HG03039 (cell line): ENCODE measurements around the gene ANO9.
"Not testable (repeated sequence)": the region's sequence is repeated elsewhere in the genome, so short reads cannot be mapped to it uniquely, and the experiment has no call there.

Experiments used
- ATAC-seq: cut with Tn5 transposase; IDR thresholded peaks from one replicate; pipeline ENCODE4 v1.9.1; 2021; ENCODE audit warnings: mild to moderate bottlenecking, moderate library complexity; ENCODE audit not compliant: unreplicated experiment

Gene ANO9

DNA sequence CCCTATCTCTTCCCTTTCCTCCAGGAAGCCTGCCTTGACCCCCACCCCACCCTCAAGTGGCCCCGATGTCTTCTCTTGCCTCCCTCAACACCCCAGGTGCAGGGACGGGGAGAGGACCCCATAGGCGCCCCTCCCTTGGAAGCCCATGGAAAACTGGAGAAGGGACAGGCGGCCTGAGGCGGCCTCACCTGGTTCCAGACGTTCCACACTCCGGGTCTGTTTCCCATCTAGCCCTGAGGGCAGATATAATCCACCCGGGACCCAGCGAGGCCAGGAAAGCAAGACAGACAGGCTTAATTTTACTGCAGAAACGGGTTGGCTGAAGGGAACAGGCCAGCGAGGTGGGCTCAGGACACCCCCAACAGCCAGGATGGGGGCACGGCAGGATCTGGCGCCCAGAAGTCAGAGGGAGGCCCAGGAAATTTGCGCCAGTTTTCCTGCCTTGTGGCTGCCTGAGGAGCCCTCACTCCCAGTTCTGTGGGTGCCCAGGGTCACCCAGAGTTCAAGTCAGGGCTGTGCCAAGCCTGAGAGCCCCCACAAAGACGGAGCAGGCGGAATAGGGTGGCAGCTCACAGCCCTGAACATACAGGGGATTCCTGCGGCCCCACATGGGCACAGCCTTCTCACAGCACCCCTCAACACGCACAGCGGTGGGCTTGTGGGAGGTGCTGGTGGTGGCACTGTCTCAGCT lies 24.0 kb downstream of the ANO9 start:
- ATAC-seq = no peak

DNA sequence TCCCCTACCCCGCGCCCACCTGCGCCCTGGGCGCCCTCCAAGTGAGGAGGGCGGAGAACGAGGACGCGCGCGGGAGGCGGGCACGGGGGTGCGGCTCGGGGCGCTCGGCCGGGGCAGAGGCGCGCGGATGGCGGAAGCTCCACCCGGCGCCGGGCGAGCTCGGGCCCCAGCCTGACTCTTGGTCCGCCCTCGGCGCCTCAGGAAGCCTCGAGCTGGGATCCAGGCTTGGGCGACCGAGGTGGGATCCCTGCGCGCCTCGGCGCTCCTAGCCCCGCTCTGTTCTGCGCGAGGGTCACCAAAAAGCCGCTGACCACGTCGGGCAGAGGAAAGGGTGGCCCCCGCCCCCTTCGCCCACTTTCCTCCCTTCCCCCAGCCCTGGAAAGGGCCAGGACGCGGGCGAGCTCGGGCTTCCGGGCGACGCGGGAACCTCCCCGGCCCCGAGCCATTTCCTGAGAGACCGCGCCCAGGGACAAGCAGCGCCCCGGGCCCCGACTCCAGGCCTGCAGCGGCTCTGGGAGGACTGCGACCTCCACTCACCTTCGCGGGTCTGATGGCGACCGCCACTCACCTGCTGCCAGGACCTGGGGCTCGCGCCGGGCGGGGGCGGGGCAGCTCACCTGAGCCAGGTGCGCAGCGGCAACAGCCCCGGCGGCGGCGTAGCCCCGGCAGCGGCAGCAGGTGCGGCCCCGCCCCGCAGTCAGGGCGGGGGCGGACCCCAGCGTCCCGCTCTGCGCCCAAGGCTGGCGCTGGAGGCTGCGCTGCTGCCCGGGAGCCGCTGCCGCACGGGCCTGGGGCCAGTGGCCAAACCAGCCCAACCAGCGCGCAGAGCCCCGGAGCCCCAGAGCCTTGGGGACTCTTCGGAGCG lies 24.8 kb downstream of the ANO9 start:
- ATAC-seq = no peak

DNA sequence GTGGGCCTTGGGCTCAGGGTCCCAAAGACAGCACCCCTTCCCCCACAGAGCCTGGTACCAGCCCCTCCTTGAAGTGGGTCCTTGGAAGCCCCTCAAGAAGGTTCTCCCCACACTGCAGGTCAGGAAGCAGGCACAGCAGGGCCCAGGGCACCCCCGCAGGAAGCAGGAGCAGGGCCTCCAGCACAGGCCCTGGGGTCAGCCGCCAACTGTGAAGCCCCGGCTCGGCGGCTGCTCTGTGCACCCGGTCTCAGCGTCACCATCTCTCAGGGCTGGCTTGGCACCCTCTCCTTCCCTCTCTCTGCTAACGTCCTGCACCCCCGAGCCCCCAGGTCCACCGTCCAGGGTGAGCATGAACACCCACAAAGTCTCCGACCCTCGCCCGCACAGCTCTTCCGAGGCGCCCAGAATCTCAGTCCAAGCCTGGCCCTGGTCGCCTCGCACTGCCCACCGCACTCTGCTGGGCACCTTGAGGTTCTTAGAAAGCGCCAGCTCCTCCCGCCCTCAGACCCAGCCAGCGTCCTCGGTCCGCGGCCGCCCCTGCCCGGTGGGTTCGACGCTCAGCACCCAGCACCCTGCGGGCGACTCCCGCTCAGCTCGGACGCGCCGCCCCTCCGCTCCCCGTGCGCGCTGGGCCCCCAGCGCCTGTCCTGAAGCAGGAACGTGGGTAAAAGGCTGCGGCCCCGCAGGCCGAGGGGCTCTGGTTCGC lies 25.6 kb downstream of the ANO9 start:
- ATAC-seq = no peak

DNA sequence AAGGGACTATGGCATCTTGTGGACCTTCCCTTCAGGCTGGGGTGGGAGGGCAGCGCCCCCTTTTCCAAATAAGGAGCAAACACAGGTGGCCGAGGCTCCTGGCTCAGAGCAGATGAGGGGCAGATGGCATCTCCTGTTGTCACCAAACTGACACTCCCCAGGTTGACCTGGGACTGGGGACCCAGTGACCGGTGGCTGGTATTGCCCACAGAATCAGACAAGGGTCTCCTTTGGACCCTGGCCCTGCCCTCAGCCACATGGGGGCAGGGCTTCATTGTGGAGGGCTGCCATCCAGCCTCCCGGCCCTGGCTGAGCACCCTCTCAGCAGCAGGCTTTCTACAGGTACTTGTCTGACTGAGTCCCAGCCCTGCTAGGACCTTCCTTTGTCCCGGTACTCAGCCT lies 26.2 kb downstream of the ANO9 start:
- ATAC-seq = no peak

DNA sequence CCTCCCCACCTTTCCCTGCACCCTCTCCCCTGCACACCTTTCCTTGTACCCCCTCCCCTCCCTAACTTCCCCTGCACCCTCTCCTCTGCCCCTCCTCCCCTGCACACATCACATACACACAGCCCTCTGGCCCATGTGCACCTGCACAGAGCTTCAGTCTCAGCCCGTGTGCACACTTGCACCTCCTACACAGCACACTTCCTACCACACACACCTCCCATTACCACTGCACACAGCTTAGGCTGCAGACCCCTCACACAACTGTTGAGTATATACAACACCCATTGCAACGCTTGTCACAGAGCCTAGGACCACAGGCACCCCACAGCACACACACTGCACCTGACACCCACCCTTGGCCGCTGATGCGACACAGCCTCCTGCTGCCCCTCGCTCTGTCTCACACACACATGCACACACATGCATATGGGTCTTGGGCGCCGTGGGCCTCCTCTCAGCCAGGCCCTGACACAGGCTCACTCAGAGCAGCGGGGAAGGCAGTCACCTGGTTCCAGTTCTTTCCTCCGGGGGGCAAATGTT lies 27.4 kb downstream of the ANO9 start:
- no peak for ATAC-seq

DNA sequence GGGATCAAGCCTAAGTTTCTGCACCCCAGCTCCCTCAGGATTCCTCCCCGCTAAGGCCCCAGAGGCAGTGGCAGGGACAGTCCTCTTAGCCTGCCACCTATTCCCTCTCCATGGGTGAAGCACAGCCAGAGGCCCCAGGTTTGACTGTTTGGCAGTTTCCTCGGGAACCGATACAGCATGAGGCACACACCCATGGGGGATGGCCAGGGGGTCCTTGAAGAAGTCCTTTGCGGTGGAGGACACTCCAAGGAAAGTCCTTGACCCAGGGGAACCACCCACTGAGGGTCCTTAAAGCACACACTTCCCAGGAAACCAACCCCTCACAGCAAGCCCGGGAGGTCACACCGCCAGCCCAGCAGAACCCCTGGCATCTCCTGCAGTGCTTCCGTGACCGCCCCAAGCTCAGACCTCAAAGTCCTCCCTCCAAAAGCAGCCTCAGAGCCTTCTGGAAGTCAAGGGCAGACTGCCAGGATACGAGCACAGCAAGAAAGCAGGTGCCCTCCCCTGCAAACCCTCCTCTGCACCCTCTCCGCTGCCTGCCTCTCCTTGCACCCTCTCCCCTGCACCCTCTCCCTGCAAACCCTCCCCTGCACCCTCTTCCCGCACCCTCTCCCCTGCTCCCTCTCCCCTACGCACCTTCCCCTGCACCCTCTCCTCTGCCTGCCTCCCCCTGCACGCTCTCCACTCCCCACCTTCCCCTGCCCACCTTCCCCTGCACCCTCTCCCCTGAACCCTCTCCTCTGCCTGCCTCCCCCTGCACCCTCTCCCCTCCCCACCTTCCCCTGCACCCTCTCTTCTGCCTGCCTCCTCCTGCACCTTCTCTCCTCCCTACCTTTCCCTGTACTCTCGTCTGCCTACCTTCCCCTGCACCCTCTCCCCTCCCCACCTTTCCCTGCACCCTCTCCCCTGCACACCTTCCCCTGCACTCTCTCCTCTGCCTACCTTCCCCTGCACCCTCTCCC lies 28.4 kb downstream of the ANO9 start:
- ATAC-seq = no peak

DNA sequence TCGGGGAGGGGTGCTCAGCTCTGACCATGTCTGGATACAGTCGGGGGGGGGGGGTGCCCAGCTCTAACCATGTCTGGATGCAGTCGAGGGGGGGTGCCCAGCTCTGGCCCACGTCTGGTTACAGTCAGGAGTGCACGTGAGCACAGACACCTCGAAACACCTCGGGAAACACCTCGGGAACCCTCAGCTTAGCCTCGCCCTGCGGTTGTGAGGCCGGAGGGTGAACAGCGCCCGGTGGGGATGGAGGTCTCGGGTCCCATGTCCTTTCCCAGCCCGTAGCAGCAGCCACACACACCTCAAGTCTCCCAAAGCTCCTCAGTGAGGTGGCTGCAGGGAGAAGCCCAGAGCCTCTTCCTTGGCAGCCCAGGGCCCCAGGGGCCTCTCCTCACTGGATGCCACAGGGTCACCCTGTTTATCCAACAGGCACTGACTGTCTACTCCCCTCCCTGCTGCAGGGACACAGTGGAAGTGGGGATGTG lies 29.1 kb downstream of the ANO9 start:
- ATAC-seq = no peak

DNA sequence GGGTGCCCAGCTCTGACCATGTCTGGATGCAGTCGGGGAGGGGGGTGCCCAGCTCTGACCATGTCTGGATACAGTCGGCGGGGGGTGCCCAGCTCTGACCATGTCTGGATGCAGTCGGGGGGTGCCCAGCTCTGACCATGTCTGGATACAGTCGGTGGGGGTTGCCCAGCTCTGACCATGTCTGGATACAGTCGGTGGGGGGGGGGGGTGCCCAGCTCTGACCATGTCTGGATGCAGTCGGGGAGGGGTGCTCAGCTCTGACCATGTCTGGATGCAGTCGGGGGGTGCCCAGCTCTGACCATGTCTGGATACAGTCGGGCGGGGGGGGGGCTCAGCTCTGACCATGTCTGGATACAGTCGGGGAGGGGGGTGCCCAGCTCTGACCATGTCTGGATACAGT lies 30.3 kb downstream of the ANO9 start:
- not testable (repeated sequence) for ATAC-seq

DNA sequence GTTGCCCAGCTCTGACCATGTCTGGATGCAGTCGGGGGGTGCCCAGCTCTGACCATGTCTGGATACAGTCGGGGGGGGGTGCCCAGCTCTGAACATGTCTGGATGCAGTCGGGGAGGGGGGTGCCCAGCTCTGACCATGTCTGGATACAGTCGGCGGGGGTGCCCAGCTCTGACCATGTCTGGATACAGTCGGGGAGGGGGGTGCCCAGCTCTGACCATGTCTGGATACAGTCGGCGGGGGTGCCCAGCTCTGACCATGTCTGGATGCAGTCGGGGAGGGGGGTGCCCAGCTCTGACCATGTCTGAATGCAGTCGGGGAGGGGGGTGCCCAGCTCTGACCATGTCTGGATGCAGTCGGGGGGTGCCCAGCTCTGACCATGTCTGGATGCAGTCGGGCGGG lies 31.1 kb downstream of the ANO9 start:
- not testable (repeated sequence) for ATAC-seq

DNA sequence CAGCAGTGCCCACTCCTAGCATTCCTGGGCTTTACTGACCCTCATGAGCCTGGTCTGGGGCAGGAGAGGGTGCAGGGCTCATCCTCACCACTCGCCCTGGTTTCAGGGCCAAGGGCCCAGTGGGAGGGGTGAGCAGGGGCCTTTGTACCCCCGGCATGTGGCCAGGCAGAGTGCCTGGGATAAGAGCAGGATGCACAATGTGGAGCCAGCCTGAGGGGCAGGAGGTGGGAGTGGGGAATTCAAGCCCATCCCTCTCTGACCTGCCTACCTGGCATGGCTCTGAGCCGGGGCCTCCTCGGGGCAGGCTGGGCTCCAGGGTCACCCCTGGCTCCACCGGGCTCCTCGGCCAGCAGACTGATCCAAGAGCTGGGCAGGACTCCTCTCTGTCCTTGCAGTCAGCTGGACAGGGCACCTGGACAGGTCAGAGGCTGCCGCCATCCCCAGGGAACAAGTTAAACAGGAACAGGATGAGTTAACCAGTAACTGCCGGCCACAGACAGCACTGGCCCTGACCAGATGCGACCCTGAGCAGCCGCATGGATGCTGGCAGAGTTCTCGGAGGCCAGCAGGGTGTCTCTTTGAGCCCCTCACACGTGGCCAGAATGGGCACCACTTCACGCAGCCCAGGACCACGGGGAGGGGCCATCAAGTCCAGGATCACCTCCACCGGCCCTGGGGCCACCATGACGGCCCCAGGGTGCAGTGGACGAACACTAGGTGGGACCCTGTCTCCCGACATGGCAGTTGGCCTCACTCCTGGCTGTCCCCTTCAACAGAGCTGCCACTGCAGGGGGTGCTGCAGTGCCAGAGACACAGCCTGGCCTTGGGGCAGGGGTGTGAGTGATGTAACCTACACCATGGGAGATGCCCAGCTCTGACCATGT lies 32.0 kb downstream of the ANO9 start:
- ATAC-seq = no peak

DNA sequence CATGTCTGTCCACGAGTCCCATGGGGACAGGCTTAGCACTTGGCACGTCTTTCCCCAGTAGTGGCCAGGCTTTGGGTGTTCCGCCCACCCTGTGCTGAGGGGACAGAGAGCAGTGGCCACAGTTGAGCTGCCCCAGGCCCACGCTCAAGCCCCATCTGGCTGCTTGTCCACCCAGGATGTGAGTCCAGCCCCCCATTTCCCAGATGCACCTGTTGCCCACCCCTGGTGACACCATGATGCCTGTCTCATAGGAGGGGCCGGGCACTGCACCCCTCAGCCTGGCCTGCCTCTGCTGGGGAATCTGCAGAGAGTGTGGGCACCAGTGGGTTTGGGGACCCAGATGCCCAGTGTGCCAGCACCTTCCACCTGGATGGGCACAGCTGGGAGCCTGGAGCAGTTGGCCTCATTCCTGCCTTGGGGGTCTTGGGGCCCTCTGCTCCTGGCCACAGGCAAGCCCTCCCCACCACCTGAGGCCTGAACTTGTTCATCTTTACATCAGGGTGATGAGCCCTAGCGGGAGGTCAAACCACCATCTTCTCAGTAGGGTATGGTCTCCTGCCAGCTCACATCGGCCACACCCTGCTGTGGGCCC lies 32.7 kb downstream of the ANO9 start:
- no peak for ATAC-seq

DNA sequence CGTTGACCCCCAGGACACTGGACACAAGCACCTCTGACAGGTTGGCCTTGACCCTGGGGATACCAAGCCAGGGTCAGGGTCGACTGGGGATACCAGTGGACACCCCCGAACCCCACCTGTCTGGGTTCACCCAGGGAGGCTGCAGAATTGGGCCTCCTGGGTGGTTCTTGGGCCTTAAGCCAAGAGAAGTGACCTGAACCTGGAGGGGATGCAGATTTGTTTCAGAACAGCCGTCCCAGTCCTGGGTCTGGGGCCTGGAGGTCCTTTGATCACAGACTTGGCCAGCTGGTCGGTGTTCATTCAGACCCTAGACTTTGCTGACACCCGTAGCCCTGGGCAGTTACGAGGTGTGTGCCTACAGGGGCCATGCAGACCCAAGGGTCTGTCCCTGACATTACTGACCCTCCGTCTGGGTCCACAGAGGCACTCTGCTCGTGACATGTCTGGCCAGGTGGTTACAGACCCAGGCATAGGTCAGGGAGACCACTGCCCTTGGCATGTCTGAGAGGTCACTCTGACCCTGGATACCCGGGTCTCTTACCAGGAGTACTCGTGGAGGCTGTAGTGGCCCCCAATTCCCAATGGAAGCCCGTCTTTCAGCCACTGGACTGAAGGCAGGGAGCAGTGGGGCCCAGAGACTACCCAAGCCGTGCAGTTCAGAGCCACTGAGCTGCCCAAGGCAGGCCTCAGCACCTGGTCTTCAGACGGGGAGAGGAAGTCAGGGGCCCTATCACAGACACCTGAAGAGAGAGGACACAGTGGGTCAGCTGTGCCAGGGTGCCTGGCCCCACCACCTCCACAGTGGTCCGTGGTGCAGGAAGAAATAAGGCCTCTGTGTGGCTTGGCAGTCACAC lies 33.4 kb downstream of the ANO9 start:
- ATAC-seq = no peak

DNA sequence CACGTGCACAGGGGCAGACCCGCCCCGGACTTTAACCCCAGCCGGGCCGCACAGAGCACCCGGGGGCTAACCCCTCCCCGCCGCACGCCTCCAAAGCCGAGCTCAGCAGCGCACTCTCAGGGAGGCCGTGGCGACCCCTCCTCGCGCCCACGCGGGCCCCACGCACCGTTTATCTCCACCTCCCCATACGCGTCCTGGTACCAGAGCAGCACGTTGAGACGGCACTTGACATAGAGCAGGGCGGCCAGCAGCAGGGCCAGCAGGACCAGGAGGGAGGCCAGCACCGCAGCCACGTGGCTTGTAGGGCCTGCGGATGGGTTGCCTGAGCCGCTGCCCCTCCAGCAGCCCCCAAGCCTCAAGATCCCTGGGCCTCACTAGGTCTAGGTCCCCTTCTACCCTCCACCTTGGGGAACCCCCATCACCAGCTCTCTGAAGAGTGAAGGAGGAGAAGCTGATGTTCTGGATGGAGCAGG lies 34.1 kb downstream of the ANO9 start:
- ATAC-seq = no peak

DNA sequence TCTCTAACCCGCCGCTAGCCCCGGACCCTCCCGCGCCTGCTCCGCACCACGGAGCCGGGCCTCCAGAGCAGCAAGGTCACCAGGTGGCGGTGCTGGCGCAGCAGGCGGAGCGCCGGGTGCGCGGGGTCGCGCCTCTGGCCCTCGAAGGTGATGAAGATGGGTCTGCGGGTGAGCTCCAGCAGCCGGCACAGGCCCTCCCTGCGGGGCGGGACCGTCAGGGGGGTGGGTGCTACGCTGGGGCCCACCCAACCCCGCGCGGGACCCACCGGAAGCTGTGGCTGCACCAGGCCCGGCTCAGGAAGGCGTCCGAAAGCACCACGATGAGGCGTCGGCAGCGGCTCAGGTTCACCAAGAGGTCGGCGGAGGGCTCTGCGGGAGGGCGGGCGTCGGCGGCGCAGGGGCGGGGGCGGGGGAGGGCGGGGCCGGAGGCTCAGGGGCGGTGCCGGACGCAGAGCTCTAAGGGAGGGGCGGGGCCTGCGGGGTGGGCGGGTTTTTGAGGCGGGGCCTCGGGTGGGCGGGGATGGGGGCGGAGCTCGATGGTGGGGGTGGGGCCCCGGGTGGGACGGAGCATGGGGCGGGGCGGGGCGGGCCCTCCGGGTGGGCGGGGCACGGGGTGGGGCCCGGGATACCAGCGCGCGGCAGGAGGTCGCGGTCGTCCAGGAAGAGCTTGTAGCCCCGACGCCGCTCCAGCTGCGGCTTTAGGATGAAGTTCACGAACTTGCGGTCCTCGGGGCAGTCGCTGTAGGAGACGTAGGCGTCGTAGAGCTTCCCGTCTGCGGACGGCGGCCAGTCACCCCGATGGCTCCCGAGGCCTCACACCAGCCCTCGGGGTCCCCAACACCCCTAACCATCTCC lies 34.8 kb downstream of the ANO9 start:
- peak; percentile 59 for ATAC-seq

DNA sequence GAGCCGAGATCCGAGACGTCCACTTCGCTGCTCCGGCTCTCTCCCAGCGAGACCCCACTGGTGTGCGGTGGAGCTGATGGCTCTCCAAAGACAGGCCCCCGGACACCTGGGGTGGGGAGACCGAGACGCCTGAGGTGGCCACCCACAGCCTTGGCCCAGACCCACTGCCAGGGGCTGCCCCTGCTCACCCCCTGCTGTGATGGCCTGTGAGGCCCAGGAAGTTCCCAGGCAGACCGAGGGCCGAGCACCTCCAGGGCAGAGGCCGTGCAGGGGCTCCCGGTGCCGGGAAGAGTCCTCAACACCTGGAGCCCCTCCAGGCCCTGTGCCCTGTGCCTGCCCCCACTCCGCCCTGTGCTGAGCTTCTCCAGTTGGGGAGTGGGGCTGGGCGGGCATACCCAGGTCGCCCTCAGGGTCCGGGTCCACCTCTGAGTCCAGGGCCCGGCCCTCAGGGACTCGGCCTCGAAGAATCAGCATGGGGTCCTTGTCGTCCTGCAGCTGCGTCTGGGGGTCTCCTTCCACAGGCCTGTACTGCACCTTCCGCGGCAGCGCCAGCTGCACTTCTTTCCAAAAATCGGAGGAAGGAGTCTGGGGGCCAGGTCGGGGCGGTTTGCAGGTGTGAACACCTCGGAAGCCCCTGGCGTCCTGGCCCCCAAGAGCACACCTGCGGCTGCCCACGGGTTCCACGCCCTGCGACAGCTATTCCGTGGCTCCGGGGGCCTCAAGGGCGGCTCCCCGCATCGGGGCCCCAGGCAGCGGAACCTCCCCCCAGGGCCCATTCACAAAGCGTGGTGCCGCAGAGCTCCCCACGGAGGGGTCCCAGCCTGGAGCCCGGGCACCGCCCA lies 35.6 kb downstream of the ANO9 start:
- ATAC-seq = no peak
